Hindlimb muscle (tissue), 1 donor: ENCODE results near the gene HLA-DRB5. TPM values are rescaled to one million over a fixed set of nuclear protein-coding genes. Genes with fewer than 3 reads are reported as not detected.
"Not testable (repeated sequence)": the region's sequence is repeated elsewhere in the genome, so short reads cannot be mapped to it uniquely, and the experiment has no call there.

Source experiments
- DNase-seq: peaks from one replicate; pipeline ENCODE4 v3.0.0-alpha.2; 2013
- polyA plus RNA-seq: library from polyadenylated mRNA; unstranded; fragments of 120-200 nt; gene quantifications from one replicate; pipeline ENCODE4 v1.2.1, GENCODE V29; 2013; ENCODE audit not compliant: insufficient read length

HLA-DRB5 gene
- polyA plus RNA-seq, 1 donor = 9.5 TPM

- DNase-seq = no peak
These were observed 29.1 kb downstream of the HLA-DRB5 start for GRCh38 chr6:32501016-32501415.

- no peak for DNase-seq
These were observed 37.7 kb downstream of the HLA-DRB5 start for GRCh38 chr6:32492351-32492750.

- DNase-seq = no peak
These were observed 38.4 kb downstream of the HLA-DRB5 start for GRCh38 chr6:32491700-32492099.

GRCh38 chr6:32488083-32488482 is 42.0 kb downstream of the HLA-DRB5 start:
- no peak for DNase-seq

- DNase-seq = no peak
These were observed 45.5 kb downstream of the HLA-DRB5 start for GRCh38 chr6:32484614-32484998.

- no peak for DNase-seq
These were observed 46.0 kb downstream of the HLA-DRB5 start for GRCh38 chr6:32483968-32484613.

GRCh38 chr6:32475392-32476206 is 54.5 kb downstream of the HLA-DRB5 start:
- DNase-seq = no peak

GRCh38 chr6:32473376-32474348 is 56.4 kb downstream of the HLA-DRB5 start:
- DNase-seq = not testable (repeated sequence)

GRCh38 chr6:32472781-32473375 is 57.2 kb downstream of the HLA-DRB5 start:
- no peak for DNase-seq

GRCh38 chr6:32467743-32468503 is 62.2 kb downstream of the HLA-DRB5 start:
- DNase-seq = not testable (repeated sequence)

Other genes starting within 250 kb of the HLA-DRB5 start
- gene TSBP1, start 158.4 kb downstream of the HLA-DRB5 start, polyA plus RNA-seq = not detected
- gene BTNL2, start 123.1 kb downstream of the HLA-DRB5 start, polyA plus RNA-seq = 0.28 TPM
- 57.8 TPM for gene HLA-DRA, start 90.4 kb downstream of the HLA-DRB5 start, polyA plus RNA-seq
- 20.5 TPM for gene HLA-DRB1, start 59.6 kb upstream of the HLA-DRB5 start, polyA plus RNA-seq
- gene HLA-DQA1, start 107.1 kb upstream of the HLA-DRB5 start, polyA plus RNA-seq = 9.5 TPM
- 9.4 TPM for gene HLA-DQB1, start 136.4 kb upstream of the HLA-DRB5 start, polyA plus RNA-seq
- 1.3 TPM for gene HLA-DQA2, start 211.1 kb upstream of the HLA-DRB5 start, polyA plus RNA-seq
- gene HLA-DQB2, start 233.2 kb upstream of the HLA-DRB5 start, polyA plus RNA-seq = 0.70 TPM